ENCODE results near the gene TRIM65. TPM values are rescaled to one million over a fixed set of nuclear protein-coding genes. Genes with fewer than 3 reads are reported as not detected.

The TRIM65 gene
- total RNA-seq, 2 experiments from 2014 or later: 35.3 to 36.3 TPM

DNA sequence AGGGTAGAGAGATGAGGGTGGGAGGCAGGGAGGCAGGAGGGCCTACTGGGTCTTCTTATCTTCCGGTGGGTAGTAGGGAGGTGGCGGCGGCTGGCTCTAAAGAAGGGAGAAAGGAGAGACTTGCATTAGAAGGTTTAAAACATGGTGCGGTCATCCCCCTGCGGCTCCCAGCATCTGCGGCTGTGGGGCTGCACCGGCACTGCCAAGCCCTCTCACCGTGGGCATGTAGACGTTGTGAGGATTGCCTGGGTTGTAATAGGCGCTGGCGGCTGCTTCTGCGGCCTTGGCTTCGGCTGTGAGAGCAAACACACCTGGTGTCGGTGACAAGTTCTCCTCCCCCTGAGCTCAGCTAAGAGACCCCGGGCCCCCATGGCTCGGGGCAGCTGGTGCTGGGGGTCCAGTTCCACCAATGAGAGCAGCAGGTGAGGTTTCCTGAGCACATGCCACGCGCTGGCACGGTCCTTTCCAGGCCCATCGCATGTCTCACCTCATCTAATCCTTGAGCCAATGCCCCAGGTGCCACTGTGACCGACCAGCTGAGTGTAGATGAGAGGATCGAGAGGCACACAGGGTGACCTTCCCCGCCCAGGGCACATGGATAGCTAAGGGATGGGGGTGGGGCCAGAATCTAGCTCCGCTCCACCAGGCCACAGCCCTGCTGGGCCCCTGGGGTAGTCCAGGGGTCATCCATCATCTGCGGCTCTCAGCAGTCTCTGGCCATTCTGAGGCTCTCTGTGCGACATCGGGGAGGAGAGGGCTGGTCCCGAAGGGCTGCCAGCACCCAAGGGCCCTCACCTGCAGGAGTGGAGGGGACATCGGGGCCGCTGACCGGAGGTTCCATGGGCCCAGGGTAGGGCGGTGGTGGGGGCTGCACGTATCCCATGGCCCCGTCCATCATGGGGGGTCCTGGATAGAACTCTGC is 49.8 kb downstream of the TRIM65 start:
- Mint-ChIP-seq H3K4me3 (no peak overlapping the region), H3K36me3 (peaks cover 11% of the 10 kb centered on the region), H3K27me3 (no peaks in the 10 kb centered on the region), H3K27ac (peak overlapping the region; percentile 25), H3K4me1 (peaks cover 13% of the 10 kb centered on the region), H3K9me3 (no peaks in the 10 kb centered on the region)
- ATAC-seq (ENCODE audit: low read depth) (no peak), DNase-seq (no peak)
- POLR2A ChIA-PET: interaction anchor here (1.5 to 8.7 kb wide), 4 partner anchors 9 to 93 kb away, joined by 5 to 126 read pairs (median 54); partner anchors contain the start of gene WBP2

DNA sequence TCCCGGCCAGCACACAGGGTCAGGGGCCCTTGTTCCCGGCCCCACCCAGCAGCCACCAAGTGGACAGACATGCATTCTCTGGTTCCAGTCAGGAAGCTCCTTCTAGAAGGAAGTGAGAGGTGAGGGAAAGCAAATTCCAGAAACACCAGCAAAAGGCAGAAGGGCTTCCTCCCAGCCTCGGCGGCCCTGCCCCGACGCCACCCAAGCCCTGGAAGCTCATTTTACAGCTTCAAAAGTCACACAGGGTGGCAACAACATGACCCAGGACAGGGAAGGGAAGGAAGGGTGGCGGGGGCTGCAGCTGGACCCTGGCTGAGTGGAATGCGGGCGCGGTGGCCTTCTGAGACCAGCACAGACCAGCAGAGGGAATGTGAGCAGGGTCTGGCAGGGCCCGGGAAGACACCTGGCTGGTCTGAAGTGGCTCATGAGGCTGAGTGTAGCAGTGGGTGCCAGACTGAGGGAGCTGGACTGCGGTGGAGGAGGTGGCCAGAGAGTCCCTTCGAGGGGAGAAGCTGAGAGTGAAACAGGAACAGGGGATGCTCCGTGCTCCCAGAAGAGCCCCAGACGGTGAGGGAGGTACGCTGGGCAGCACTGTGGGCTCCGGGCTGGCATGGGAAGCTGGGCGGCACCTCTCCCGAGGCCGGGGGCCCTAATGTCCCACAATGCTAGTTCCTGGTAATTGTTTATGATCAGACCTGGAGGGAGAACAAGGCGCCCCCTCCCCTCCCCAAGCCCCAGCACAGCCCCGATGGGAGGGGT is 50.6 kb downstream of the TRIM65 start:
- DNase-seq (no peak), ATAC-seq (ENCODE audit: low read depth) (no peak)
- Mint-ChIP-seq H3K27ac (peak overlapping the region; percentile 83), H3K9me3 (no peaks in the 10 kb centered on the region), H3K4me3 (peak overlapping the region; percentile 51), H3K4me1 (peaks cover 14% of the 10 kb centered on the region), H3K27me3 (no peaks in the 10 kb centered on the region), H3K36me3 (peaks cover 11% of the 10 kb centered on the region)
- POLR2A ChIA-PET: interaction anchor here (2.8 to 8.7 kb wide), 6 partner anchors 10 to 69 kb away, joined by 9 to 126 read pairs (median 57); partner anchors contain the start of genes TRIM65 and WBP2

DNA sequence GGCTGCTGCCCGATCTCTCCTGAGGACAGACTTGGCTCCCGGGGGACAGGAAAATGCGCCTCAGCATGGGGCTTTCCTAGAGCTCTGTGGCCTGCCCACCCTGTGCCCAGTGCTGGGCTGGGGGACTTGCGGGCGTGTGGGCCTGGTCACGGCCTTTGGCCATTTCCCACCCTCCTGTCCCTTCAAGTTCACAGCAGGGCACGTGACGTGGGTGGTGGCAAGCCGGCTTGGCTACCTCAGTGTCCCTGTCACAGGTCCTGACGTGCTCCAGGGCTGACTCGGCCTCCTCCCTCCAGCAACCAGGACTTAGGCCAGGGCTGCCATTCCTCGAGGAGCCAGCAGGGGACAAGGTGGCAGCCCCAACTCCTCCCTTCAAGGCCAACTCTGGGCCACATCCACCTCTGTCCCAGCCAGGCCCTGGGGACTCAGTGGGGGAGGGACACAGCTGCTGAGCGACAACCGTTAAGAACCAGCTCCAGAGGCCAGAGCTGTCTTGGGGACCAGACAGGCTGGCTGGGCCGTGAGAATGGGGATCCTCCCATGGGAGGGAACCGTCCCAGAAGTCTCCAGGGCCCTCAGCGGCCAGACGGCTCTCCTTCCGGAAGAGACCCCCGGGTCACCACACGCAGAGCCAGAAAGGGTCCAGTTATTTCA is 51.6 kb downstream of the TRIM65 start:
- peak overlapping the region; percentile 44 for H3K4me3 Mint-ChIP-seq
- POLR2A ChIA-PET: interaction anchor here (0.7 to 8.7 kb wide), 12 partner anchors 11 to 92 kb away, joined by 3 to 126 read pairs (median 14); partner anchors contain the start of genes MRPL38, TRIM47, TRIM65 and UNK
- H3K36me3 Mint-ChIP-seq: peaks cover 11% of the 10 kb centered on the region
- H3K27ac Mint-ChIP-seq: peak overlapping the region; percentile 75
- peaks cover 14% of the 10 kb centered on the region for H3K4me1 Mint-ChIP-seq
- DNase-seq (peak; percentile 71), ATAC-seq (ENCODE audit: low read depth) (peak; percentile 36)
- H3K9me3 Mint-ChIP-seq: no peaks in the 10 kb centered on the region
- H3K27me3 Mint-ChIP-seq: no peaks in the 10 kb centered on the region

GRCh38 chr17:75844530-75845057 is 52.2 kb downstream of the TRIM65 start:
- peak; percentile 17 for ATAC-seq (ENCODE audit: low read depth)
- H3K4me1 Mint-ChIP-seq: peaks cover 12% of the 10 kb centered on the region
- peak overlapping the region; percentile 91 for H3K4me3 Mint-ChIP-seq
- no peaks in the 10 kb centered on the region for H3K27me3 Mint-ChIP-seq
- H3K27ac Mint-ChIP-seq: peak overlapping the region; percentile 99
- H3K36me3 Mint-ChIP-seq: peaks cover 11% of the 10 kb centered on the region
- H3K9me3 Mint-ChIP-seq: no peaks in the 10 kb centered on the region
- DNase-seq: no peak
- POLR2A ChIA-PET: interaction anchor here (0.7 to 8.7 kb wide), 15 partner anchors 10 to 425 kb away, joined by 3 to 126 read pairs (median 11); partner anchors contain the start of genes MRPL38, TRIM47, TRIM65 and UNK

GRCh38 chr17:75843577-75844529 is 52.9 kb downstream of the TRIM65 start, which contains the start of gene UNC13D:
Gene UNC13D (minus strand): TSS chr17:75844404. CDS start chr17:75844337, 67 bp downstream.
- POLR2A ChIA-PET: interaction anchor here (0.6 to 8.7 kb wide), 20 partner anchors 10 to 426 kb away, joined by 3 to 126 read pairs (median 9); partner anchors contain the start of genes ACOX1, MRPL38, TEN1 and TRIM47
- Mint-ChIP-seq H3K9me3 (no peaks in the 10 kb centered on the region), H3K4me3 (peak within 1 kb of the TSS; percentile 91), H3K36me3 (peaks cover 11% of the 10 kb centered on the region), H3K27me3 (no peaks in the 10 kb centered on the region), H3K27ac (peak within 1 kb of the TSS; percentile 99), H3K4me1 (peaks cover 13% of the 10 kb centered on the region)
- DNase-seq (peak; percentile 78), ATAC-seq (ENCODE audit: low read depth) (peak; percentile 75)

DNA sequence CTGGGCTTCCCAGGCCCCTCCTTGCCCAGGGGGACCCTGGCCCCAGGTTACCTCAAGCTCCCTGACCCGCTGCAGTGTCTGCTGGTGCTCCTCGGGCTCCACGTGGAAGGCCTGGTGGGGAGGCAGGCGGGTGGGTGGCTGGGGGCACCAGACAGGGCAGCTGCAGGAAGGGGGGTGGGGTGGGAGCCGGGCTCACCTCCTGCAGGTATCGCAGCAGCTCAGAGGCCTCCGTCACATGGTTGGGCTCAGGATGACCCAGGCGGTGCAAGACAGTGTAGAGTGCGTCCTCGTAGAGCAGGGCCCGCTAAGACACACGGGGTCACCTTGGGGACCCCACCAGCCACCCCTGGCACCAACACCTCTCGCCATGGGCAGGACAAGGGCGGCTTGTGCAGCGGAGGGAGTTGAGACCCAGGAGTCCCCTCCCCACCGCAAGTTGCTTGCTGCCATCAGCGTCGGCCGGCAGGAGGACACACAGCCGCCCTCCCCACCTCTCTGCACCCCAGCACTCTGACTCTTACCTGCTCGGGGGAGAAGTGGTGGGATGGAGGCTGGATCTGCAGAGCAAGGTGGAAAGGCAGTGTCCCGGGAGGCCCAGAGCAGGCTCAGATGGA is 53.7 kb downstream of the TRIM65 start:
- peak overlapping the region; percentile 91 for H3K4me3 Mint-ChIP-seq
- H3K36me3 Mint-ChIP-seq: peaks cover 8% of the 10 kb centered on the region
- H3K27ac Mint-ChIP-seq: peak overlapping the region; percentile 99
- H3K27me3 Mint-ChIP-seq: no peaks in the 10 kb centered on the region
- POLR2A ChIA-PET: interaction anchor here (0.6 to 8.7 kb wide), 16 partner anchors 9 to 427 kb away, joined by 3 to 126 read pairs (median 10); partner anchors contain the start of genes TRIM47, TRIM65, UNK and WBP2
- DNase-seq (peak; percentile 31), ATAC-seq (ENCODE audit: low read depth) (peak; percentile 26)
- peaks cover 10% of the 10 kb centered on the region for H3K4me1 Mint-ChIP-seq
- H3K9me3 Mint-ChIP-seq: no peaks in the 10 kb centered on the region

- POLR2A ChIA-PET: interaction anchor here (0.6 to 8.7 kb wide), 6 partner anchors 8 to 66 kb away, joined by 3 to 126 read pairs (median 57); partner anchors contain the start of gene WBP2
- H3K9me3 Mint-ChIP-seq: no peaks in the 10 kb centered on the region
Measured at GRCh38 chr17:75842411-75842810, 54.3 kb downstream of the TRIM65 start.

GRCh38 chr17:75840799-75841164 is 56.0 kb downstream of the TRIM65 start:
- Mint-ChIP-seq H3K27me3 (no peaks in the 10 kb centered on the region), H3K27ac (no peak overlapping the region), H3K36me3 (peaks cover 7% of the 10 kb centered on the region), H3K4me3 (no peak overlapping the region), H3K9me3 (no peaks in the 10 kb centered on the region), H3K4me1 (peaks cover 12% of the 10 kb centered on the region)
- POLR2A ChIA-PET: interaction anchor here (0.6 to 1.3 kb wide), 7 partner anchors 7 to 63 kb away, joined by 3 to 7 read pairs (median 3); partner anchors contain the start of gene TRIM65
- ATAC-seq (ENCODE audit: low read depth): no peak
- no peak for DNase-seq

More at GRCh38 chr17:75842411-75842810, 54.3 kb downstream of the TRIM65 start:
- peaks cover 5% of the 10 kb centered on the region for H3K36me3 Mint-ChIP-seq
- H3K4me1 Mint-ChIP-seq: peaks cover 13% of the 10 kb centered on the region
- DNase-seq (peak; percentile 30), ATAC-seq (ENCODE audit: low read depth) (no peak)
- H3K27ac Mint-ChIP-seq: peak overlapping the region; percentile 99
- no peaks in the 10 kb centered on the region for H3K27me3 Mint-ChIP-seq
- peak overlapping the region; percentile 91 for H3K4me3 Mint-ChIP-seq

DNA sequence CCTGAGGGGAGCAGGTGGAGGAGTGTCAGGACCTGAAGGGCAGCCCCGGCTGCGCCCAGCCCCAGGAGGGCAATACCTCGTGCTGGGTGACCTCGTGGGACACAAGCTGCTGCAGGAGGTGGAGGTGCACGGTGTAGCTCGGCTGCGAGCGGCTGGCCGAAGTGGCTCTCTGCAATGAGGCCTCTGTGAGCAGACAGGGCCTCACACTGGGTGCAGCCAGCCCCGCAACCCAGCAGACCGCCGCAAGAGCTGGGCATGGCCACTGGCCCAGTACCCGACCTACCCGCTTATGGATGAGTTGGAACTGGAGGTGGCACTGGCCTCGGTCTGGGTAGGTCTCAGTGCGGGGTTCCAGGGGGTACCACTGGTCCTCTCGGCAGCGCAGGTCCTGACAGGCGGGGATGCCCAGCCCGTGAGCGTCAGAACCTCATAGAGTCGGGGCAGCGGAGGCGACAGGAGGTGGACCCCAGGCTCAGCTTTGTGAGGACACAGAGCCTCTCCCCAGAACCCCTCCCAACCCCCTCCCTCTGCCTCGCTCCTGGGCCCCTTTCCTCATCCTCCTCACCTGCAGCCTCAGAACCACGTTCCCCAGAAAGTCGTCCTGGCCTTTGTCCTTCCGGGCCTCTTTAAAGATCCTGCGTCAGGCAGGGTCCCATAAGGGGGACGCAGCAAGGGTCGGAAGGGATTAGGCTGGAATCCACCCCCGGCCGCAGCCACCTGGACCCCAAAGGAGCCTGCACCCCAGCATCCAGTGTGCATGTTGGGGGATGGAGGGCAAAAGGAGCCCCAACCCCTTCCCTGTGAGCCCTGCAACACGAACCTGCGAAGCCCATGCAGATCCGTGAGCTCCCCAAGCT is 56.6 kb downstream of the TRIM65 start:
- no peaks in the 10 kb centered on the region for H3K27me3 Mint-ChIP-seq
- no peaks in the 10 kb centered on the region for H3K9me3 Mint-ChIP-seq
- H3K27ac Mint-ChIP-seq: no peak overlapping the region
- ATAC-seq (ENCODE audit: low read depth) (no peak), DNase-seq (no peak)
- peaks cover 7% of the 10 kb centered on the region for H3K36me3 Mint-ChIP-seq
- peaks cover 9% of the 10 kb centered on the region for H3K4me1 Mint-ChIP-seq
- POLR2A ChIA-PET: interaction anchor here (0.6 to 0.7 kb wide), 2 partner anchors 17 to 60 kb away, joined by 3 to 5 read pairs; no protein-coding TSS in a partner anchor
- no peak overlapping the region for H3K4me3 Mint-ChIP-seq

Measured in activated naive CD8-positive, alpha-beta T cell treated with anti-CD3 and anti-CD28 coated beads, Interleukin-2, amount 10 ng/mL, durations not matched to agents 7 days and 5 days (primary cell).